Endodermal cell (in vitro differentiated cells): Measurements from ENCODE around the gene STAT6. TPM values are rescaled to one million over a fixed set of nuclear protein-coding genes. Genes with fewer than 3 reads are reported as not detected.

Experiments used
- DNase-seq: peaks from one replicate; pipeline ENCODE4 v3.0.0-alpha.2; 2017
- H3K27ac ChIP-seq: 2 replicates; pipeline ENCODE4 v1.5.1; 2013; ENCODE audit warnings: mild to moderate bottlenecking, low read depth, low read length, moderate library complexity
- H3K27me3 ChIP-seq: 2 replicates; pipeline ENCODE4 v1.6.1; 2013; ENCODE audit warnings: mild to moderate bottlenecking, low read length, moderate library complexity; ENCODE audit not compliant: insufficient read depth, control insufficient read depth, poor library complexity, severe bottlenecking
- H3K36me3 ChIP-seq: 2 replicates; pipeline ENCODE4 v1.7.0; 2013; ENCODE audit warnings: mild to moderate bottlenecking, low read length, moderate library complexity; ENCODE audit not compliant: control insufficient read depth, insufficient read depth
- H3K4me1 ChIP-seq: one replicate; pipeline ENCODE4 v1.7.0; 2013; ENCODE audit warnings: low read length; ENCODE audit not compliant: control insufficient read depth, insufficient read depth
- H3K4me3 ChIP-seq: 2 replicates; pipeline ENCODE4 v1.5.1; 2013; ENCODE audit warnings: mild to moderate bottlenecking, low read length, moderate library complexity
- H3K9ac ChIP-seq: 2 replicates; pipeline ENCODE4 v1.6.1; 2013; ENCODE audit warnings: mild to moderate bottlenecking, low read length, moderate library complexity; ENCODE audit not compliant: poor library complexity, severe bottlenecking; ENCODE audit errors: extremely low read depth
- H3K9me3 ChIP-seq: 2 replicates; pipeline ENCODE4 v1.6.1; 2013; ENCODE audit warnings: mild to moderate bottlenecking, low read length, moderate library complexity; ENCODE audit not compliant: control insufficient read depth
- H3K27ac Mint-ChIP-seq: 2 replicates; pipeline ENCODE4 v1.8.0; 2020; ENCODE audit warnings: mixed read lengths
- H3K27me3 Mint-ChIP-seq: 2 replicates; pipeline ENCODE4 v1.8.0; 2021; ENCODE audit warnings: mild to moderate bottlenecking, mixed read lengths; ENCODE audit not compliant: insufficient read depth
- H3K36me3 Mint-ChIP-seq: 2 replicates; pipeline ENCODE4 v1.8.0; 2020; ENCODE audit warnings: low read depth, mixed read lengths
- H3K4me1 Mint-ChIP-seq: 2 replicates; pipeline ENCODE4 v1.8.0; 2020; ENCODE audit warnings: mixed read lengths
- H3K4me3 Mint-ChIP-seq: 2 replicates; pipeline ENCODE4 v1.8.0; 2020; ENCODE audit warnings: mild to moderate bottlenecking, moderate library complexity, mixed read lengths
- H3K9me3 Mint-ChIP-seq: 2 replicates; pipeline ENCODE4 v1.8.0; 2020; ENCODE audit warnings: mild to moderate bottlenecking, mixed read lengths
- CTCF ChIP-seq: fragments of 200-600 bp; sonication (generic); conservative IDR thresholded peaks from 2 replicates; pipeline ENCODE4 v1.5.0; 2021; ENCODE audit warnings: antibody characterized with exemption, mild to moderate bottlenecking
- WGBS, 2 experiments: methylation state at CpG; one replicate each; pipeline versions ENCODE4 v1.1.5 to v1.1.7; 2013; ENCODE audit warnings: missing lambda C conversion rate in 2 of 2, mixed read lengths in 1 of 2; ENCODE audit not compliant: insufficient coverage in 1 of 2, insufficient read length in 1 of 2; 5-methylcytosine and 5-hydroxymethylcytosine counted together
- total RNA-seq, 2 donors: library from RNA; stranded (reverse); fragmentation: NEBNext Ultra II Directional in 1 of 2; extraction: Animal tissue kit (Norgen Biotek cat#: 25700) in 1 of 2; gene quantifications; 2 replicates in 1 of 2; 3 replicates in 1 of 2; pipeline ENCODE4 v1.2.1, GENCODE V29; 2021

Gene STAT6
- total RNA-seq, 2 donors from 2014 or later = 60.2 to 102 TPM

- H3K4me1 Mint-ChIP-seq = peaks cover 16% of the 10 kb centered on the region
- Histone ChIP-seq H3K27ac (no peak overlapping the region), H3K4me3 (no peak overlapping the region), H3K4me1 (peaks cover 4% of the 10 kb centered on the region), H3K9ac (no peak overlapping the region), H3K27me3 (peaks cover 63% of the 10 kb centered on the region), H3K36me3 (no peaks in the 10 kb centered on the region), H3K9me3 (no peaks in the 10 kb centered on the region)
- no peak overlapping the region for H3K27ac Mint-ChIP-seq
- TF ChIP-seq CTCF = peak; percentile 36
- H3K4me3 Mint-ChIP-seq = no peak overlapping the region
- DNase-seq = peak; percentile 60
- H3K9me3 Mint-ChIP-seq = no peaks in the 10 kb centered on the region
- peaks cover 1% of the 10 kb centered on the region for H3K36me3 Mint-ChIP-seq
- WGBS, 2 experiments = 67% methylated on average over 1 of the region's 1 CpG; no CpG with 5 or more reads in 1 of the 2 experiments
- peaks cover 61% of the 10 kb centered on the region for H3K27me3 Mint-ChIP-seq
These were observed 62.6 kb downstream of the STAT6 start for GRCh38 chr12:57048423-57049118.

- H3K4me3 Mint-ChIP-seq = no peak overlapping the region
- H3K27me3 Mint-ChIP-seq = peaks cover 66% of the 10 kb centered on the region
- H3K27me3 ChIP-seq = peaks cover 68% of the 10 kb centered on the region
- H3K4me3 ChIP-seq = no peak overlapping the region
- H3K36me3 ChIP-seq = no peaks in the 10 kb centered on the region
- WGBS, 2 experiments = 87% methylated on average over 1 of the region's 1 CpG; no CpG with 5 or more reads in 1 of the 2 experiments
- no peak overlapping the region for H3K9ac ChIP-seq
- no peak overlapping the region for H3K27ac Mint-ChIP-seq
- DNase-seq = no peak
- H3K27ac ChIP-seq = no peak overlapping the region
- H3K4me1 ChIP-seq = peaks cover 4% of the 10 kb centered on the region
- H3K36me3 Mint-ChIP-seq = no peaks in the 10 kb centered on the region
- H3K9me3 Mint-ChIP-seq = no peaks in the 10 kb centered on the region
- no peaks in the 10 kb centered on the region for H3K9me3 ChIP-seq
- no peak for TF ChIP-seq CTCF
- H3K4me1 Mint-ChIP-seq = peaks cover 16% of the 10 kb centered on the region
These were observed 63.2 kb downstream of the STAT6 start for GRCh38 chr12:57047981-57048380.

GRCh38 chr12:57046947-57047890 is 63.9 kb downstream of the STAT6 start:
- TF ChIP-seq CTCF = no peak
- Histone ChIP-seq H3K4me1 (peaks cover 4% of the 10 kb centered on the region), H3K27ac (no peak overlapping the region), H3K27me3 (peaks cover 73% of the 10 kb centered on the region), H3K9ac (no peak overlapping the region), H3K4me3 (no peak overlapping the region), H3K9me3 (no peaks in the 10 kb centered on the region), H3K36me3 (no peaks in the 10 kb centered on the region)
- Mint-ChIP-seq H3K36me3 (no peaks in the 10 kb centered on the region), H3K4me3 (no peak overlapping the region), H3K4me1 (peaks cover 16% of the 10 kb centered on the region), H3K27ac (no peak overlapping the region), H3K27me3 (peaks cover 62% of the 10 kb centered on the region), H3K9me3 (no peaks in the 10 kb centered on the region)
- peak; percentile 36 for DNase-seq
- 89 to 91% methylated on average over 7 to 10 of the region's 10 CpGs for WGBS, 2 experiments
